ENCODE measurements around the gene PGAM5. TPM values are rescaled to one million over a fixed set of nuclear protein-coding genes. Genes with fewer than 3 reads are reported as not detected.

The PGAM5 gene
- total RNA-seq, 1 experiment from 2014 or later = 121 TPM

- DNase-seq (ENCODE audit: low spot score) = no peak
- Histone ChIP-seq H3K27ac (ENCODE audit: low read depth, low read length, poor library complexity, severe bottlenecking) (no peak overlapping the region), H3K27me3 (replicated peaks; ENCODE audit: insufficient read depth, low read depth, low read length, poor library complexity) (no peaks in the 10 kb centered on the region), H3K36me3 (ENCODE audit: insufficient read depth, low read length, poor library complexity, severe bottlenecking) (peaks cover 11% of the 10 kb centered on the region), H3K4me1 (ENCODE audit: insufficient read depth, low read length, poor library complexity, severe bottlenecking) (peaks cover 6% of the 10 kb centered on the region), H3K4me3 (ENCODE audit: low read depth, low read length, poor library complexity, severe bottlenecking) (peak overlapping the region; percentile 88), H3K9me3 (ENCODE audit: low read depth, low read length, poor library complexity, severe bottlenecking) (no peaks in the 10 kb centered on the region)
- ChIA-PET POLR2A (ENCODE audit: low non-redundant PET) (no interaction called here), CTCF (no interaction called here)
- no peak for TF ChIP-seq EZH2 (IDR thresholded peaks at IDR 0.05; ENCODE audit: borderline replicate concordance, low read depth, low read length, poor library complexity, severe bottlenecking)
- TF ChIP-seq, protein P1, sequence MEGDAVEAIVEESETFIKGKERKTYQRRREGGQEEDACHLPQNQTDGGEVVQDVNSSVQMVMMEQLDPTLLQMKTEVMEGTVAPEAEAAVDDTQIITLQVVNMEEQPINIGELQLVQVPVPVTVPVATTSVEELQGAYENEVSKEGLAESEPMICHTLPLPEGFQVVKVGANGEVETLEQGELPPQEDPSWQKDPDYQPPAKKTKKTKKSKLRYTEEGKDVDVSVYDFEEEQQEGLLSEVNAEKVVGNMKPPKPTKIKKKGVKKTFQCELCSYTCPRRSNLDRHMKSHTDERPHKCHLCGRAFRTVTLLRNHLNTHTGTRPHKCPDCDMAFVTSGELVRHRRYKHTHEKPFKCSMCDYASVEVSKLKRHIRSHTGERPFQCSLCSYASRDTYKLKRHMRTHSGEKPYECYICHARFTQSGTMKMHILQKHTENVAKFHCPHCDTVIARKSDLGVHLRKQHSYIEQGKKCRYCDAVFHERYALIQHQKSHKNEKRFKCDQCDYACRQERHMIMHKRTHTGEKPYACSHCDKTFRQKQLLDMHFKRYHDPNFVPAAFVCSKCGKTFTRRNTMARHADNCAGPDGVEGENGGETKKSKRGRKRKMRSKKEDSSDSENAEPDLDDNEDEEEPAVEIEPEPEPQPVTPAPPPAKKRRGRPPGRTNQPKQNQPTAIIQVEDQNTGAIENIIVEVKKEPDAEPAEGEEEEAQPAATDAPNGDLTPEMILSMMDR (conservative IDR thresholded peaks at IDR 0.05; ENCODE audit: low read depth, low read length) = no peak
- intact Hi-C loops (cut with micrococcal nuclease; ENCODE audit: unreplicated experiment) = no loop called here
- BruUV-seq (replicated peaks) = TSS peak; percentile 81
These were observed 25.2 kb upstream of the PGAM5 start for GRCh38 chr12:132685400-132685799.

- POLR2A ChIA-PET (ENCODE audit: low non-redundant PET) = no interaction called here
These were observed 23.8 kb upstream of the PGAM5 start for GRCh38 chr12:132686825-132687210.

DNA sequence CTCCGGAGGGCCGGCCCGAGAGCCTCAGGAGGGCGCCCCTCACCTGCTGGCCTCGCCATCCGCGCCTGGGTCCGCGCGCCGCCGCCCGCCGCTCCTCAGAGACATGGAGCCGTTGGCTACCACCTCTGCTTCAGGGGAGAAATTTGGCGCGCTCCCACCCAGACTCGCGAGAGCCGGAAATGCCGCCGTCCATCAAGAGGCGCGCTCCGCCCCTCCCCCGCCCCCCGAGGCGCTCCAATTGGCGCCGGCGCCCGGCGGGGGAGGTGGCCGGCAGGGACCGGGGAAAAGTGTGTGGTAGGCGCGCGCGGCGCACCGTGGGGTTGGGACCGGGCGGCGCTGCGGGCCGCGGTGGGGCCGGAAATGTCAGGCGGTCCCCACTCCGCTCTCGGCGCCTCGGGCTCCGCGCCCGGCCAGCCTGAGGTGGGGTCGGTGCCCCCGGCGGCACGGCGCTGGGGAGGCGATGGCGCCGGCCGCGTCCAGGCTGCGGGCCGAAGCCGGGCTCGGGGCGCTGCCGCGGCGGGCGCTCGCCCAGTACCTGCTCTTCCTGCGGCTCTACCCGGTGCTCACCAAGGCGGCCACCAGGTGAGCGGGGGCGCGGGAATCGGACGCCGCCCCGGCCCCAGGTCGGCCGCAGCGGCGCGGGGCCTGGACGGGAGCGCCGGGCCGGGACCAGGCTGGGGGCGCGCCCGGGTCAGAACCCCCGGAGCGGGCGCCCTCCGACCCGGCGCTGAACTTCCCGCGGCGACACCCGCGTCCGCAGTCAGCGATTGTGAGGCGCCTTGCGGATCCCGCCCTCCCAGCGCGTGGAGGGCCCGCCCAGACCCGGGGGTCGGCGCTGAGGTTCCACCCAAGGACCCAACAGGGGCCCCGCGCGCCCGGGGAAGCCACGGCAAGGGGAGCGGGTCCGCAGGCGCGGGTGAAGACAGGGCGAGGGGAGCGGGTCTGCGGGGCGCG, 23.2 kb upstream of the PGAM5 start, which contains the start of the genes POLE and PXMP2:
POLE (minus strand) TSS at position 132 of the 954 bp plus-strand sequence; CDS start at position 105, 27 bp downstream.
PXMP2 (plus strand) TSS at position 377 of the 954 bp plus-strand sequence; CDS start at position 461, 84 bp downstream.
- Histone ChIP-seq H3K4me1 (ENCODE audit: insufficient read depth, low read length, poor library complexity, severe bottlenecking) (peaks cover 6% of the 10 kb centered on the region), H3K4me3 (ENCODE audit: low read depth, low read length, poor library complexity, severe bottlenecking) (peak within 1 kb of the TSS; percentile 88), H3K36me3 (ENCODE audit: insufficient read depth, low read length, poor library complexity, severe bottlenecking) (peaks cover 11% of the 10 kb centered on the region), H3K27ac (ENCODE audit: low read depth, low read length, poor library complexity, severe bottlenecking) (peak within 1 kb of the TSS; percentile 94), H3K9me3 (ENCODE audit: low read depth, low read length, poor library complexity, severe bottlenecking) (no peaks in the 10 kb centered on the region), H3K27me3 (replicated peaks; ENCODE audit: insufficient read depth, low read depth, low read length, poor library complexity) (no peaks in the 10 kb centered on the region)
- CTCF ChIA-PET = no interaction called here
- intact Hi-C loops (cut with micrococcal nuclease; ENCODE audit: unreplicated experiment) = no loop called here
- no peak for TF ChIP-seq EZH2 (IDR thresholded peaks at IDR 0.05; ENCODE audit: borderline replicate concordance, low read depth, low read length, poor library complexity, severe bottlenecking)
- TF ChIP-seq, protein P1 (conservative IDR thresholded peaks at IDR 0.05; ENCODE audit: low read depth, low read length) = no peak
- BruUV-seq (replicated peaks) = no TSS peak
- DNase-seq (ENCODE audit: low spot score) = peak; percentile 98
- POLR2A ChIA-PET (ENCODE audit: low non-redundant PET) = no interaction called here

More at GRCh38 chr12:132686825-132687210, 23.8 kb upstream of the PGAM5 start:
- peak overlapping the region; percentile 88 for H3K4me3 ChIP-seq (ENCODE audit: low read depth, low read length, poor library complexity, severe bottlenecking)
- H3K27ac ChIP-seq (ENCODE audit: low read depth, low read length, poor library complexity, severe bottlenecking) = peak overlapping the region; percentile 94
- intact Hi-C loops (cut with micrococcal nuclease; ENCODE audit: unreplicated experiment) = no loop called here
- no peaks in the 10 kb centered on the region for H3K27me3 ChIP-seq (replicated peaks; ENCODE audit: insufficient read depth, low read depth, low read length, poor library complexity)
- peaks cover 6% of the 10 kb centered on the region for H3K4me1 ChIP-seq (ENCODE audit: insufficient read depth, low read length, poor library complexity, severe bottlenecking)
- peak; percentile 60 for DNase-seq (ENCODE audit: low spot score)
- CTCF ChIA-PET = no interaction called here
- no peaks in the 10 kb centered on the region for H3K9me3 ChIP-seq (ENCODE audit: low read depth, low read length, poor library complexity, severe bottlenecking)
- peaks cover 11% of the 10 kb centered on the region for H3K36me3 ChIP-seq (ENCODE audit: insufficient read depth, low read length, poor library complexity, severe bottlenecking)
- TF ChIP-seq, protein P1 (conservative IDR thresholded peaks at IDR 0.05; ENCODE audit: low read depth, low read length) = no peak
- TF ChIP-seq EZH2 (IDR thresholded peaks at IDR 0.05; ENCODE audit: borderline replicate concordance, low read depth, low read length, poor library complexity, severe bottlenecking) = no peak
- BruUV-seq (replicated peaks) = no TSS peak

Measured in A673 (cell line).